Gastroesophageal sphincter (tissue), 3 donors: ENCODE data around the gene ZNF593.

Experiments used
- CTCF ChIP-seq, 4 experiments: fragments of 200-600 bp in 2 of 4; fragments of 450-650 bp in 2 of 4; sonication (generic) in 1 of 4; IDR thresholded peaks; one replicate each; pipeline ENCODE4 v1.5.1; 2017 to 2019; ENCODE audit warnings: antibody characterized with exemption in 4 of 4, mild to moderate bottlenecking in 2 of 4, moderate library complexity in 2 of 4
- EP300 ChIP-seq: sonication (generic); formaldehyde crosslinking; IDR thresholded peaks from one replicate; pipeline ENCODE4 v1.6.1; 2017; ENCODE audit warnings: antibody characterized with exemption, mild to moderate bottlenecking

- TF ChIP-seq EP300 (no peak), CTCF (IDR thresholded peaks at IDR 0.05) (no peak)
Measured at GRCh38 chr1:26213335-26213905, 43.7 kb downstream of the ZNF593 start.
